PC-3 (cell line): Measurements from ENCODE around the gene CBFA2T2. TPM values are rescaled to one million over a fixed set of nuclear protein-coding genes. Genes with fewer than 3 reads are reported as not detected.

ENCODE experiments used
- ATAC-seq: fragments of 200-7000 bp; cut with Tn5 transposase; 2 replicates; pipeline ENCODE4 v1.9.1; 2020; ENCODE audit warnings: mild to moderate bottlenecking, moderate library complexity
- BruUV-seq: library from RNA; stranded (reverse); fragments of 400-500 nt; replicated peaks from 2 replicates; lab custom pipeline; 2021; lab: Mats Ljungman, UMichigan
- CTCF ChIA-PET: fragments of 300-600 bp; sonication (Branson Sonifier 250); formaldehyde crosslinking; loops from one replicate; lab custom pipeline; 2022; ENCODE audit warnings: antibody characterized with exemption; lab: Charles Lee
- POLR2A ChIA-PET: fragments of 300-600 bp; sonication (Branson Sonifier 250); formaldehyde crosslinking; loops from one replicate; lab custom pipeline; 2022; ENCODE audit warnings: antibody characterized with exemption; ENCODE audit not compliant: unreplicated experiment; lab: Charles Lee
- DNase-seq: peaks from one replicate; pipeline ENCODE4 v3.0.0-alpha.2; 2015
- H2AFZ ChIP-seq: fragments of 300-600 bp; sonication (generic); 2 replicates; pipeline ENCODE4 v1.6.0; 2016; ENCODE audit warnings: antibody characterized with exemption, low read length
- H3F3A ChIP-seq: fragments of 300-600 bp; sonication (generic); one replicate; pipeline ENCODE4 v1.6.0; 2017; ENCODE audit warnings: antibody characterized with exemption, low read length, control low read depth, mild to moderate bottlenecking; ENCODE audit not compliant: unreplicated experiment
- H3K27ac ChIP-seq: fragments of 300-600 bp; sonication (generic); 2 replicates; pipeline ENCODE4 v1.5.1; 2016; ENCODE audit warnings: mild to moderate bottlenecking, low read length
- H3K27me3 ChIP-seq: fragments of 300-600 bp; sonication (generic); 2 replicates; pipeline ENCODE4 v1.6.1; 2016; ENCODE audit warnings: low read length, mixed read lengths
- H3K36me3 ChIP-seq: fragments of 300-600 bp; sonication (generic); 2 replicates; pipeline ENCODE4 v1.6.1; 2016; ENCODE audit warnings: low read depth, mixed run types, low read length, mixed read lengths
- H3K4me1 ChIP-seq: fragments of 300-600 bp; sonication (generic); 2 replicates; pipeline ENCODE4 v1.5.1; 2016; ENCODE audit warnings: low read length; ENCODE audit not compliant: insufficient read depth
- H3K4me2 ChIP-seq: fragments of 300-600 bp; sonication (generic); 2 replicates; pipeline ENCODE4 v1.6.0; 2016; ENCODE audit warnings: low read length
- H3K4me3 ChIP-seq: fragments of 300-600 bp; sonication (generic); 2 replicates; pipeline ENCODE4 v1.5.1; 2016; ENCODE audit warnings: mild to moderate bottlenecking, low read length, mixed read lengths
- H3K79me2 ChIP-seq: fragments of 300-600 bp; sonication (generic); 2 replicates; pipeline ENCODE4 v1.6.1; 2017; ENCODE audit warnings: low read length, mixed read lengths
- H3K9ac ChIP-seq: fragments of 300-600 bp; sonication (generic); 2 replicates; pipeline ENCODE4 v1.6.0; 2016; ENCODE audit warnings: mild to moderate bottlenecking, low read length
- H3K9me2 ChIP-seq: fragments of 300-600 bp; sonication (generic); replicated peaks from 2 replicates; pipeline ENCODE4 v1.6.1; 2016; ENCODE audit warnings: mixed run types, low read length, mixed read lengths
- H3K9me3 ChIP-seq: fragments of 300-600 bp; sonication (generic); 2 replicates; pipeline ENCODE4 v1.6.1; 2016; ENCODE audit warnings: low read length, mixed read lengths
- H4K20me1 ChIP-seq: fragments of 300-600 bp; sonication (generic); 2 replicates; pipeline ENCODE4 v1.6.1; 2016; ENCODE audit warnings: low read length, mixed read lengths
- EZH2 ChIP-seq: fragments of 300-600 bp; sonication (generic); IDR thresholded peaks from one replicate; pipeline ENCODE4 v1.6.1; 2017; ENCODE audit warnings: antibody characterized with exemption, mild to moderate bottlenecking, low read length; ENCODE audit not compliant: unreplicated experiment
- EZH2phosphoT487 ChIP-seq: fragments of 300-600 bp; sonication (generic); IDR thresholded peaks from 2 replicates; pipeline ENCODE4 v1.6.1; 2018; ENCODE audit warnings: mild to moderate bottlenecking, antibody characterized with exemption, low read length, borderline replicate concordance
- intact Hi-C: fragments of 100-400 bp; cut with micrococcal nuclease; formaldehyde crosslinking; loops from 2 replicates; pipeline ENCODE4 v1.9.0; 2023
- total RNA-seq: library from RNA; depleted of rRNA; stranded (reverse); fragments of >200 nt; gene quantifications from 2 replicates; pipeline ENCODE4 v1.2.3, GENCODE V29; 2014
- TF ChIP-seq, protein P1 (sequence below): fragments of 300-600 bp; sonication (generic); conservative IDR thresholded peaks from 2 replicates; pipeline ENCODE4 v1.5.1; 2017; ENCODE audit warnings: antibody characterized with exemption, low read depth, mild to moderate bottlenecking, low read length

CBFA2T2 gene
- total RNA-seq, 1 experiment from 2014 or later: 9.7 TPM

DNA sequence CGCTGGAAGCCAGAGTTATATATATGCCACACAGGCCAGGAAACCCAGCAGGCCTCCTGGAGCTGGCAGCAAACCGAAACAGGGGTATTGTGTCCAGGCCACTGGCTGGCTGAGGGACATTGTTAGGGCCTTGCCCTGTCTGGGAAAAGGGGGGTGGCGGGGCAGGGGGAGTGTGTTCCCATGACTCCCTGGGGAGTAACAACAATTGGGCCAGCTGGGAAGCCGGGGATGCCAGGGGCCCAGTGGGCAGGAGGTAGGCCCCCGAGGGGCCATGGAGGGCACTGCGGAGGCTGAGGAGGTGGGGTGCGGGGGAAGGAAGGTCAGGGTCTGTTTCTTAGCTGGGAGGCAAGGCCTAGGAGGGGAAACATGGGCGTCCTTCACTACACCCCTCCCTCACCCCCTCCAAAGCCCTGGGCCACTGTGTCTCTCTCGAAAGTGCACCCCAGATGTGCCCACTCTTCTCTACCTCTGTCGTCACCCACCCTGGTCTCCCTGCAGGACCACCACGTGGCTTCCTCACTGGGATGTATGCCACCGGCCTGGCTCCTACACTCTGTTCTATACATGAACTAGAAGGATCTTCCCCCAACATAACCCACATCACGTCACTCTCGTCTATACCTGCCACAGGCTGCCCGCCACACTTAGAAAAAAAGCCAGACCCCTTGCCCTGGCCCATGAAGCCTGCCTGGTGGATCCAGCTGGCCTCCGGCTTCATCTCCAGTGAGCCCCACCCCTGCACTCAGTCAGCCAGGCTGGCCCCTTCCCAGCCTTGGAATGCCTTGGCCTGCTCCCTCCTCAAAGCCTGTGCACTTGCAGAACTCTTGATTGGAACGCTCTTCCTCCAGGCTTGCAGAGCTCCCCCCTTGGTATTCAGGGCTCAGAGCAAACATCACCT lies 204.1 kb downstream of the CBFA2T2 start:
- Histone ChIP-seq H3K9ac (no peak overlapping the region), H3K9me2 (no peaks in the 10 kb centered on the region), H3K79me2 (no peaks in the 10 kb centered on the region), H3K27me3 (no peaks in the 10 kb centered on the region), H3K4me3 (no peak overlapping the region), H3K27ac (no peak overlapping the region), H3F3A (no peaks in the 10 kb centered on the region), H4K20me1 (no peaks in the 10 kb centered on the region), H3K9me3 (no peaks in the 10 kb centered on the region), H3K4me1 (no peaks in the 10 kb centered on the region), H3K36me3 (no peaks in the 10 kb centered on the region), H3K4me2 (no peak overlapping the region), H2AFZ (no peak overlapping the region)
- ChIA-PET POLR2A (no interaction called here), CTCF (no interaction called here)
- intact Hi-C loops: no loop called here
- no peak for DNase-seq
- TF ChIP-seq, protein P1, sequence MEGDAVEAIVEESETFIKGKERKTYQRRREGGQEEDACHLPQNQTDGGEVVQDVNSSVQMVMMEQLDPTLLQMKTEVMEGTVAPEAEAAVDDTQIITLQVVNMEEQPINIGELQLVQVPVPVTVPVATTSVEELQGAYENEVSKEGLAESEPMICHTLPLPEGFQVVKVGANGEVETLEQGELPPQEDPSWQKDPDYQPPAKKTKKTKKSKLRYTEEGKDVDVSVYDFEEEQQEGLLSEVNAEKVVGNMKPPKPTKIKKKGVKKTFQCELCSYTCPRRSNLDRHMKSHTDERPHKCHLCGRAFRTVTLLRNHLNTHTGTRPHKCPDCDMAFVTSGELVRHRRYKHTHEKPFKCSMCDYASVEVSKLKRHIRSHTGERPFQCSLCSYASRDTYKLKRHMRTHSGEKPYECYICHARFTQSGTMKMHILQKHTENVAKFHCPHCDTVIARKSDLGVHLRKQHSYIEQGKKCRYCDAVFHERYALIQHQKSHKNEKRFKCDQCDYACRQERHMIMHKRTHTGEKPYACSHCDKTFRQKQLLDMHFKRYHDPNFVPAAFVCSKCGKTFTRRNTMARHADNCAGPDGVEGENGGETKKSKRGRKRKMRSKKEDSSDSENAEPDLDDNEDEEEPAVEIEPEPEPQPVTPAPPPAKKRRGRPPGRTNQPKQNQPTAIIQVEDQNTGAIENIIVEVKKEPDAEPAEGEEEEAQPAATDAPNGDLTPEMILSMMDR: no peak
- TF ChIP-seq EZH2phosphoT487: no peak
- no peak for TF ChIP-seq EZH2
- no peak for ATAC-seq
- no TSS peak for BruUV-seq

DNA sequence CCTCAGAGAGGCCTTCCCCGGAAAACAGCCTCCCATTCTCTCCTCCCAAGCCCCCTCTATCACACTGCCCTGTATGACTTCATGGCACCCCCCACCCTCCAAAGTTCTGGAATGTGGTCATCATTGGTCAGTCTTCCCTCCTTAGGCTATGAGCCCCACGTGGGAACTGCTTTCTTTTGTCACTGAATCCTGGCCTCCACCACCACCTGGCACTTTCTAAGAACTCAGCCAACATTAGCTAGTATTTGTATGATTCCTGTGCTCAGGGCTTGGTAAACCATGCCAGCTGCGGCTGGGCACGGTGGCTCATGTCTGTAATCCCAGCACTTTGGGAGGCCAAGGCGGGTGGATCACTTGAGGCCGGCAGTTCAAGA lies 204.7 kb downstream of the CBFA2T2 start:
- H3K27me3 ChIP-seq: no peaks in the 10 kb centered on the region
- BruUV-seq: no TSS peak
- no peaks in the 10 kb centered on the region for H3K9me3 ChIP-seq
- no peaks in the 10 kb centered on the region for H3K9me2 ChIP-seq
- no peak overlapping the region for H3K27ac ChIP-seq
- H3K4me1 ChIP-seq: no peaks in the 10 kb centered on the region
- no peaks in the 10 kb centered on the region for H3K79me2 ChIP-seq
- H3K9ac ChIP-seq: no peak overlapping the region
- no peaks in the 10 kb centered on the region for H3F3A ChIP-seq
- H3K36me3 ChIP-seq: no peaks in the 10 kb centered on the region
- no peak for ATAC-seq
- CTCF ChIA-PET: no interaction called here
- no peak overlapping the region for H3K4me3 ChIP-seq
- no peak overlapping the region for H2AFZ ChIP-seq
- POLR2A ChIA-PET: interaction anchor here (0.6 kb wide), 1 partner anchor 414 kb away, joined by 5 read pairs; no protein-coding TSS in a partner anchor
- no peak overlapping the region for H3K4me2 ChIP-seq
- TF ChIP-seq EZH2 (no peak), EZH2phosphoT487 (no peak)
- TF ChIP-seq, protein P1: no peak
- no peak for DNase-seq
- intact Hi-C loops: no loop called here
- H4K20me1 ChIP-seq: no peaks in the 10 kb centered on the region

DNA sequence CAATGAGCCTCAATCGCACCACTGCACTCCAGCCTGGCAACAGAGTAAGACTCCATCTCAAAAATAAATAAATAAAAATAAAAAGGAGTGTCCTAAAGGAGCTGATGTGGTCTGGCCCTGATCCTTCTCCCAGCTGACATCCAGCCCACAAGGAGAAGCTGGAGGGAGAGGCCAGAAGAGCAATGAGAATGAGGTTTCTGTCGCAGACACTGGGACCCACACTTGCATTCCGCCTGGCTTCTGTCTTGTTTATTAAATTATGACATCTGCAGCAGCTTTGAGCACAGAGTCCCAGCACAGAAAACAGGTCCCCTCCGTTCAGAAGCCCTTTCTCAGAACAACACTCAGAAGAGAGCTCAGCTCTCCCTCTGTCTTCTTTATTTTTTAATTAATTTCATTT lies 206.6 kb downstream of the CBFA2T2 start:
- Histone ChIP-seq H3K27ac (no peak overlapping the region), H3K9ac (no peak overlapping the region), H2AFZ (no peak overlapping the region), H3K9me2 (no peaks in the 10 kb centered on the region), H3K27me3 (no peaks in the 10 kb centered on the region), H3K4me1 (no peaks in the 10 kb centered on the region), H4K20me1 (no peaks in the 10 kb centered on the region), H3K4me3 (no peak overlapping the region), H3K4me2 (no peak overlapping the region), H3K79me2 (no peaks in the 10 kb centered on the region), H3K9me3 (no peaks in the 10 kb centered on the region), H3F3A (no peaks in the 10 kb centered on the region), H3K36me3 (no peaks in the 10 kb centered on the region)
- ChIA-PET CTCF (no interaction called here), POLR2A (no interaction called here)
- TF ChIP-seq EZH2 (no peak), EZH2phosphoT487 (no peak)
- TF ChIP-seq, protein P1: no peak
- DNase-seq: no peak
- intact Hi-C loops: no loop called here
- BruUV-seq: no TSS peak
- ATAC-seq: no peak
